OCI-LY3 (cell line): ENCODE results near the gene KLHL29.

Experiments used
- EZH2phosphoT487 ChIP-seq: fragments of 200-600 bp; shearing (Covaris generic); IDR thresholded peaks from 2 replicates; pipeline ENCODE4 v1.6.1; 2018; ENCODE audit warnings: antibody characterized with exemption, mixed run types, low read depth
- TF ChIP-seq, protein P1 (sequence below): fragments of 200-600, 300-600 bp; sonication (generic); IDR thresholded peaks from 2 replicates; pipeline ENCODE4 v1.5.1; 2014; ENCODE audit warnings: antibody characterized with exemption, low read length, low read depth

DNA sequence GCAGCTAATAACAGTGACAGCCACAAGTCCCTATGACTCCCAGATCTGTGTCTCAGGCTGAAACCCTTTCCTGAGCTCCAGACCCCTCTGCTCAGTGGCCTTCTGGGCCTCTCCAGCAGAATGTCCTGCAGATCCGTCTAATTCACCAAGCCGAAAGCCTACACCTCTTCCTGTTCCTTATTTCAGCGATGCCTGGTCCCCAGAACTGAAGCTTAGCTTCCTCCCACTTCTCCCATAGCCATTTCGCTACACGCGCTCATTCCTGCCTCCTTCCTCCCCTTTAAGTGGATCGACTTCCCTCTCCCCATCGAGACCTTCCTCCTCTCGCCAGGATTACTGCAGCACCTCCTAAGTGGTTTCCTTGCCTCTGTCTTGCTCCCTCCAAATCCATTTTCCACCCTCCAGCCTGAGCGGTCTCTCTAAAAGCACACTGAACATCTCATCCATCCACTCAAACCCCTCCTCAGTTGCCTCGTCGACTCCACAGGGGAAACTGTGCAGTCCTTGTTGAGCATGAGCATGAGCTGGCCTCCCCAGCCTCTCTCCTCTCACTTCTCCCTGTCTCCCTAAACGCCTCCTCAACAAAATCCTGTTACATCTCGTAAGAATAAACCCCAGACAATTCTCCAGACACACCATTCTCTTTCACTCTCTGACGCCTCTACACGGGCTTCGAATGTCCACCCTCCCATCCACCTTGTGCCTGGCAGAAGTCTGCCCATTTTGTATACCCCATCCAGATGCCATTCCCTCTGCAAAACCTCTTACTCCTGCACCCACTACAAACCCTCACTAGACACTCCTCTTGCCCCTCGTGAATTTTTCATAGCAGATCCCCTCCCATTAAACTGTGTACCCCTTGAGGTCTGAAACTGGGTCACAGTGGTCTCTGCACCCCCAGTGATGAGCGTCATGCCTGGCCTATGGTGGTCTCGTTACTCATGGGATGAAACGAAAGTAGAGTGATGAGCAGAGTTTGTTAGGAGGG, 309.4 kb downstream of the KLHL29 start:
- TF ChIP-seq EZH2phosphoT487, result no peak
- TF ChIP-seq, protein P1, sequence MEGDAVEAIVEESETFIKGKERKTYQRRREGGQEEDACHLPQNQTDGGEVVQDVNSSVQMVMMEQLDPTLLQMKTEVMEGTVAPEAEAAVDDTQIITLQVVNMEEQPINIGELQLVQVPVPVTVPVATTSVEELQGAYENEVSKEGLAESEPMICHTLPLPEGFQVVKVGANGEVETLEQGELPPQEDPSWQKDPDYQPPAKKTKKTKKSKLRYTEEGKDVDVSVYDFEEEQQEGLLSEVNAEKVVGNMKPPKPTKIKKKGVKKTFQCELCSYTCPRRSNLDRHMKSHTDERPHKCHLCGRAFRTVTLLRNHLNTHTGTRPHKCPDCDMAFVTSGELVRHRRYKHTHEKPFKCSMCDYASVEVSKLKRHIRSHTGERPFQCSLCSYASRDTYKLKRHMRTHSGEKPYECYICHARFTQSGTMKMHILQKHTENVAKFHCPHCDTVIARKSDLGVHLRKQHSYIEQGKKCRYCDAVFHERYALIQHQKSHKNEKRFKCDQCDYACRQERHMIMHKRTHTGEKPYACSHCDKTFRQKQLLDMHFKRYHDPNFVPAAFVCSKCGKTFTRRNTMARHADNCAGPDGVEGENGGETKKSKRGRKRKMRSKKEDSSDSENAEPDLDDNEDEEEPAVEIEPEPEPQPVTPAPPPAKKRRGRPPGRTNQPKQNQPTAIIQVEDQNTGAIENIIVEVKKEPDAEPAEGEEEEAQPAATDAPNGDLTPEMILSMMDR, result no peak
